ENCODE results near the gene CREB3L2. TPM values are rescaled to one million over a fixed set of nuclear protein-coding genes. Genes with fewer than 3 reads are reported as not detected.
"Not testable (repeated sequence)": the region's sequence is repeated elsewhere in the genome, so short reads cannot be mapped to it uniquely, and the experiment has no call there.

Gene CREB3L2
- polyA plus RNA-seq, 1 experiment = 57.8 TPM

- no peaks in the 10 kb centered on the region for H3K27me3 ChIP-seq (ENCODE audit: control insufficient read depth, insufficient read depth, low read length)
- no peak for TF ChIP-seq CTCF (IDR thresholded peaks at IDR 0.05; ENCODE audit: low read depth, low read length)
- no peak overlapping the region for H3K4me3 ChIP-seq (ENCODE audit: low read depth, low read length)
- H3K9me3 ChIP-seq (ENCODE audit: control insufficient read depth, insufficient read depth, low read length) = no peaks in the 10 kb centered on the region
- ChIA-PET POLR2A (interaction anchor here (0.6 to 1.4 kb wide), 6 partner anchors 8 to 20 kb away, joined by 3 to 7 read pairs (median 4); no protein-coding TSS in a partner anchor), CTCF (interaction anchor here (1.5 kb wide), 1 partner anchor 32 kb away, joined by 5 read pairs; the partner anchor contains the start of gene CREB3L2)
- DNase-seq (ENCODE audit: low read depth, low spot score) = no peak
- H3K27ac ChIP-seq (ENCODE audit: low read depth, low read length) = peak overlapping the region; percentile 65
Measured at GRCh38 chr7:137970253-137970975, 31.5 kb downstream of the CREB3L2 start.

- no peak for TF ChIP-seq CTCF (IDR thresholded peaks at IDR 0.05; ENCODE audit: low read depth, low read length)
- no peaks in the 10 kb centered on the region for H3K27me3 ChIP-seq (ENCODE audit: control insufficient read depth, insufficient read depth, low read length)
- DNase-seq (ENCODE audit: low read depth, low spot score) = no peak
- POLR2A ChIA-PET = interaction anchor here (0.6 to 1.4 kb wide), 5 partner anchors 9 to 20 kb away, joined by 3 to 7 read pairs (median 4); no protein-coding TSS in a partner anchor
- H3K27ac ChIP-seq (ENCODE audit: low read depth, low read length) = no peak overlapping the region
- CTCF ChIA-PET = interaction anchor here (1.5 kb wide), 1 partner anchor 32 kb away, joined by 5 read pairs; the partner anchor contains the start of gene CREB3L2
- H3K9me3 ChIP-seq (ENCODE audit: control insufficient read depth, insufficient read depth, low read length) = no peaks in the 10 kb centered on the region
- no peak overlapping the region for H3K4me3 ChIP-seq (ENCODE audit: low read depth, low read length)
Measured at GRCh38 chr7:137969828-137970227, 32.1 kb downstream of the CREB3L2 start.

- H3K27me3 ChIP-seq (ENCODE audit: control insufficient read depth, insufficient read depth, low read length) = no peaks in the 10 kb centered on the region
- no peak overlapping the region for H3K4me3 ChIP-seq (ENCODE audit: low read depth, low read length)
- DNase-seq (ENCODE audit: low read depth, low spot score) = no peak
- ChIA-PET CTCF (interaction anchor here (1.0 kb wide), 1 partner anchor 33 kb away, joined by 4 read pairs; the partner anchor contains the start of gene CREB3L2), POLR2A (interaction anchor here (0.6 kb wide), 1 partner anchor 16 kb away, joined by 3 read pairs; no protein-coding TSS in a partner anchor)
- TF ChIP-seq CTCF (IDR thresholded peaks at IDR 0.05; ENCODE audit: low read depth, low read length) = no peak
- H3K27ac ChIP-seq (ENCODE audit: low read depth, low read length) = no peak overlapping the region
- H3K9me3 ChIP-seq (ENCODE audit: control insufficient read depth, insufficient read depth, low read length) = no peaks in the 10 kb centered on the region
Measured at GRCh38 chr7:137968890-137969289, 33.0 kb downstream of the CREB3L2 start.

GRCh38 chr7:137968339-137968738, 33.5 kb downstream of the CREB3L2 start:
- ChIA-PET POLR2A (interaction anchor here (0.9 kb wide), 1 partner anchor 18 kb away, joined by 3 read pairs; no protein-coding TSS in a partner anchor), CTCF (interaction anchor here (0.9 to 1.5 kb wide), 3 partner anchors 34 to 342 kb away, joined by 3 to 4 read pairs (median 3); partner anchors contain the start of gene CREB3L2)
- DNase-seq (ENCODE audit: low read depth, low spot score); H3K9me3 ChIP-seq (ENCODE audit: control insufficient read depth, insufficient read depth, low read length); H3K27ac ChIP-seq (ENCODE audit: low read depth, low read length); H3K4me3 ChIP-seq (ENCODE audit: low read depth, low read length); H3K27me3 ChIP-seq (ENCODE audit: control insufficient read depth, insufficient read depth, low read length): not testable (repeated sequence)

GRCh38 chr7:137967143-137968018, 34.5 kb downstream of the CREB3L2 start:
- ChIA-PET CTCF (interaction anchor here (0.9 to 1.6 kb wide), 5 partner anchors 8 to 341 kb away, joined by 3 read pairs; no protein-coding TSS in a partner anchor), POLR2A (interaction anchor here (0.9 to 1.3 kb wide), 4 partner anchors 10 to 19 kb away, joined by 3 read pairs; no protein-coding TSS in a partner anchor)
- H3K27me3 ChIP-seq (ENCODE audit: control insufficient read depth, insufficient read depth, low read length) = no peaks in the 10 kb centered on the region

More at GRCh38 chr7:137967143-137968018, 34.5 kb downstream of the CREB3L2 start:
- Histone ChIP-seq H3K9me3 (ENCODE audit: control insufficient read depth, insufficient read depth, low read length) (no peaks in the 10 kb centered on the region), H3K27ac (ENCODE audit: low read depth, low read length) (peak overlapping the region; percentile 25), H3K4me3 (ENCODE audit: low read depth, low read length) (no peak overlapping the region)
- TF ChIP-seq CTCF (IDR thresholded peaks at IDR 0.05; ENCODE audit: low read depth, low read length) = no peak
- no peak for DNase-seq (ENCODE audit: low read depth, low spot score)

Measured in AG04450 (cell line).